Neural crest cell (in vitro differentiated cells): ENCODE data around the gene SAA1. TPM values are rescaled to one million over a fixed set of nuclear protein-coding genes. Genes with fewer than 3 reads are reported as not detected.

Source experiments
- DNase-seq: peaks from one replicate; pipeline ENCODE4 v3.0.0; 2021; ENCODE audit warnings: low read depth, mixed read lengths, low spot score
- H3K27ac Mint-ChIP-seq: one replicate; pipeline ENCODE4 v1.8.0; 2021; ENCODE audit warnings: mild to moderate bottlenecking, mixed read lengths; ENCODE audit not compliant: unreplicated experiment
- H3K27me3 Mint-ChIP-seq: 2 replicates; pipeline ENCODE4 v1.8.0; 2021; ENCODE audit warnings: low read depth, mild to moderate bottlenecking, mixed read lengths
- H3K36me3 Mint-ChIP-seq: 2 replicates; pipeline ENCODE4 v1.8.0; 2021; ENCODE audit warnings: low read depth, mild to moderate bottlenecking, mixed read lengths
- H3K4me1 Mint-ChIP-seq: 2 replicates; pipeline ENCODE4 v1.8.0; 2021; ENCODE audit warnings: mixed read lengths
- H3K4me3 Mint-ChIP-seq: one replicate; pipeline ENCODE4 v1.8.0; 2021; ENCODE audit warnings: mild to moderate bottlenecking, mixed read lengths
- H3K9me3 Mint-ChIP-seq: 2 replicates; pipeline ENCODE4 v1.8.0; 2021; ENCODE audit warnings: mixed read lengths
- total RNA-seq: library from RNA; stranded (reverse); gene quantifications from 2 replicates; pipeline ENCODE4 v1.2.1, GENCODE V29; 2021
- TF ChIP-seq, protein P1 (sequence below): fragments of 200-600 bp; sonication (generic); conservative IDR thresholded peaks from 2 replicates; pipeline ENCODE4 v1.5.0; 2021; ENCODE audit warnings: antibody characterized with exemption, mild to moderate bottlenecking

Gene SAA1
- total RNA-seq, 1 donor from 2014 or later: not detected

DNA sequence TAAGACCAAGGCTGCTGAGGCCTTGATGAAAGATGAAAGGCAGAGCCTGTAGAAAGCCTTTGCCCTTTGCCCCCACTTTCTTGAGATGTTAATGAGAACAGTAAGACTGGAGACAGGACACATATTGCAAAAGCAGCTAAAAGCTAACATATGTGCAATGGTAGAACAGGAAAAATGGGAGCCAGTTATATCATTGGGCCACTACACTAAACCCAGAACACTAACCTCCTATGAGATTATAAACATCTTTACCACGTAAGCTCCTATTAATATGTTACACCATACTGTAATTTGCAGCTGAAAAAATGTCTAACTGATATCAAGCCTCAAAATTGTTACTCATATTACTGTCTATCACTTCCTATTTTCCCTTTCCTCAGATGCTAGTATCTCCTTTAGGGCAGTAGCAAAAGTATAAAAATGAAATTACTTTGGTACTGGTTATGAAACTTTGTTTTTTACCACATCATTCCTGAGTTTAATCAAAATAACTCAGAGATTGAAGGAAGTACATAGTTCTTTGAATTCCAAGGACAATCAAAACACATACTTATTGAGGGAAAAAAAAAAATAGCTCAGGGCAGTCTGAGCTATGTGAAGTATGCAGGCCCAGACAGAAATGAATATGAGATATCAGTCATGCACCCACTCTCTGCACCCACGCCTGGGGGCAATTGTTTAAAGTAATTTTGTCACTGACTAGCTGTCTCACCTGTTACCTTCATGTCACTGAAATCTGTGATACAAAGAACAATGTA is 46.8 kb downstream of the SAA1 start:
- no peak for DNase-seq
- Mint-ChIP-seq H3K36me3 (peaks cover 2% of the 10 kb centered on the region), H3K27ac (peak overlapping the region; percentile 79), H3K4me3 (peak overlapping the region; percentile 12), H3K9me3 (no peaks in the 10 kb centered on the region), H3K27me3 (no peaks in the 10 kb centered on the region), H3K4me1 (peaks cover 19% of the 10 kb centered on the region)
- TF ChIP-seq, protein P1, sequence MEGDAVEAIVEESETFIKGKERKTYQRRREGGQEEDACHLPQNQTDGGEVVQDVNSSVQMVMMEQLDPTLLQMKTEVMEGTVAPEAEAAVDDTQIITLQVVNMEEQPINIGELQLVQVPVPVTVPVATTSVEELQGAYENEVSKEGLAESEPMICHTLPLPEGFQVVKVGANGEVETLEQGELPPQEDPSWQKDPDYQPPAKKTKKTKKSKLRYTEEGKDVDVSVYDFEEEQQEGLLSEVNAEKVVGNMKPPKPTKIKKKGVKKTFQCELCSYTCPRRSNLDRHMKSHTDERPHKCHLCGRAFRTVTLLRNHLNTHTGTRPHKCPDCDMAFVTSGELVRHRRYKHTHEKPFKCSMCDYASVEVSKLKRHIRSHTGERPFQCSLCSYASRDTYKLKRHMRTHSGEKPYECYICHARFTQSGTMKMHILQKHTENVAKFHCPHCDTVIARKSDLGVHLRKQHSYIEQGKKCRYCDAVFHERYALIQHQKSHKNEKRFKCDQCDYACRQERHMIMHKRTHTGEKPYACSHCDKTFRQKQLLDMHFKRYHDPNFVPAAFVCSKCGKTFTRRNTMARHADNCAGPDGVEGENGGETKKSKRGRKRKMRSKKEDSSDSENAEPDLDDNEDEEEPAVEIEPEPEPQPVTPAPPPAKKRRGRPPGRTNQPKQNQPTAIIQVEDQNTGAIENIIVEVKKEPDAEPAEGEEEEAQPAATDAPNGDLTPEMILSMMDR: no peak

DNA sequence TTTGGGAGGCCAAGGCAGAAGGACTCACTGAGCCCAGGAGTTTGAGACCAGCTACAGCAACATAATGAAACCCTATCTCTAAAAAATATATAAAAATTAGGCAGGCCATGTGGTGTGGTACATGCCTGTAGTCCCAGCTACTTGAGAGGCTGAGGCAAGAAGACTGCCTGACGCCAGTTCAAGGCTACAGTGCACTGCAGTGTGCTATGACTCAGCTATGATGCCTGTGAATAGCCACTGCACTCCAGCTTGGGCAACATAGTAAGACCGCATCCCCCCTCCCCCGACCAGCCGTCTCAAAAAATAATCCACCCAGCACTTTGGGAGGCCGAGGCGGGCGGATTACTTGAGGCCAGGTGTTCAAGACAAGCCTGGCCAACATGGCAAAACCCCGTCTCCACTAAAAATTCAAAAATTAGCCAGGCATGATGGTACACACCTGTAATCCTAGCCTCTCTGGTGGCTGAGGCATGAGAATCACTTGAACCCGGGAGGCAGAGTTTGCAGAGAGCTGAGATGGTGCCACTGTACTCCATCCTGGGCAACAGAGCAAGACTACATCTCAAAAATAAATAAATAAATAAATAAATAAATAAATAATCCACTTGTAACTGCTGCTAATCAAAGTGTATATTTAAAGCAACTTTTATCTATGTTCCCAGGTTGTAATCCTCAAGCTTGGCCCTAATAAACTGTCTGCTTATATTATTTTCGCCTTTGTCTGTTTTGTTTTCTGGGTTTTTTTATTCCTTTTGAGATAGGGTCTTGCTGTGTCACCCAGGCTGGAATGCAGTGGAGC is 48.1 kb downstream of the SAA1 start:
- TF ChIP-seq, protein P1: no peak
- Mint-ChIP-seq H3K4me3 (peak overlapping the region; percentile 4), H3K36me3 (peaks cover 2% of the 10 kb centered on the region), H3K27me3 (no peaks in the 10 kb centered on the region), H3K4me1 (peaks cover 27% of the 10 kb centered on the region), H3K27ac (peak overlapping the region; percentile 43), H3K9me3 (no peaks in the 10 kb centered on the region)
- DNase-seq: no peak

DNA sequence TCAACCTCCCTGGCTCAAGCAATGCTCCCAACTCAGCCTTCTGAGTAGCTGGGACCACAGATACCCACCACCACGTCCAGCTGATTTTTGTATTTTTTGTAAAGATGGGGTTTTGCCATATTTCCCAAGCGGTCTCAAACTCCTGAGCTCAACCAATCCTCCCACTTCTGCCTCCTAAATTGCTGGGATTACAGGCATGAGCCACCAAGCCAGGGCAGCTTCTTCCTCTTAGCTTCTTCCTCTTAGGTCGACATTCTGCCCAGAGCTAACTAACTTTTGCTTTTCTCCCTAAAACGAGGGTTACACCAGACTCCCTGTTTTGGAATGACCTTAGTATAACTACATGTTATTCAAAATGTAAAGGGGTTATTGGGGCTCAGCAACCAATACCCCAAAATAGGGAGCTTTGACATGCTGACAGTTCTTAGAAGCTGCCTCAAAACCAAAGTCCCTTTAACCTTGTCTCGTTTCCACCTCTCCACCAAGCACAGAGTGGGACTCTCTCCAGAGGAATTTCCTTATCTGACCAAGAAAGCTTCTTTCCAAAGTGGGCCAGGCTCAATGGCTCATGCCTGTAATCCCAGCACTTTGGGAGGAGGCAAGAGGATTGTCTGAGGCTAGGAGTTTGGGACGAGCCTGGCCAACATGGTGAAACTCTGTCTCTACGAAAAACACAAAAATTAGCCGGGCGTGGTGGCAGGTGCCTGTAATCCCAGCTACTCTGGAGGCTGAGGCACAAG is 48.9 kb downstream of the SAA1 start:
- Mint-ChIP-seq H3K9me3 (no peaks in the 10 kb centered on the region), H3K36me3 (peaks cover 2% of the 10 kb centered on the region), H3K4me1 (peaks cover 35% of the 10 kb centered on the region), H3K4me3 (no peak overlapping the region), H3K27me3 (no peaks in the 10 kb centered on the region), H3K27ac (peak overlapping the region; percentile 43)
- no peak for DNase-seq
- TF ChIP-seq, protein P1: no peak

DNA sequence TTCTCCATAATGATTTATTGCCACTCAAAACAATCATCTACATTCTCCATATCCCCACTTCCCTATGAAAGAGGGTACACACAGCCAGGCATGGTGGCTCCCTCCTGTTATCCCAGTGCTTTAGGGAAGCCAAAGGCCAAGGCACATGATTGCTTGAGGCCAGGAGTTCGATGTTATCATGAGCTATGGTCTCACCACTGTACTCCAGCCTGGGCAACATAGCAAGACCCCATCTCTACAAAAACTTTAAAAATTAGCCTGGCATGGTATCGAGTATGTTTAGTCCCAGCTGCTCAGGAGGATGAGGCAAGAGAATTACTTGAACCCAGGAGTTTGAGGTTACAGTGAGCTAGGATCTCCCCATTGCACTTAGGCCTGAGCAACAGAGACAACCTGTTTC is 49.8 kb downstream of the SAA1 start:
- peaks cover 43% of the 10 kb centered on the region for H3K4me1 Mint-ChIP-seq
- H3K9me3 Mint-ChIP-seq: no peaks in the 10 kb centered on the region
- TF ChIP-seq, protein P1: no peak
- no peak overlapping the region for H3K4me3 Mint-ChIP-seq
- peaks cover 2% of the 10 kb centered on the region for H3K36me3 Mint-ChIP-seq
- no peak overlapping the region for H3K27ac Mint-ChIP-seq
- DNase-seq: no peak
- no peaks in the 10 kb centered on the region for H3K27me3 Mint-ChIP-seq

DNA sequence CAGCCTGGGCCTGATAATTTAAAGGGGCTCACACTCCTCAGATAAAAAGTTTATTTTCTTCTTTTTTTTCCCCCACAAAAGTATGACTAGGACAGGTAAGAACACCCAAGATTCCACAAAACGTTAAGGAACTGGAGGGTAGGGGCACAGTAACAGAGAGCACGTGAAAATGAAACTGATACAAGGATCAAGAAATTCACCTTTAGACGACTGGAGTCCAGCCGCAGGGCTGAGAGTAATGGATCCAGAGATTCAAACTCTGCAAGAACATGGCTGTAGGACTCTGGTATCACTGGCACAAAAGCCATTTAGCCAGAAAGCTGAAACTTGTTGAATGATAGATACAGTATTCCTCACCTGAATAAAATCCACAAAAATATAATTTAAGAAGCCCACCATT is 51.5 kb downstream of the SAA1 start:
- TF ChIP-seq, protein P1: no peak
- no peak for DNase-seq
- Mint-ChIP-seq H3K27ac (no peak overlapping the region), H3K4me3 (no peak overlapping the region), H3K4me1 (peaks cover 48% of the 10 kb centered on the region), H3K9me3 (no peaks in the 10 kb centered on the region), H3K36me3 (no peaks in the 10 kb centered on the region), H3K27me3 (no peaks in the 10 kb centered on the region)
